Mesendoderm (in vitro differentiated cells): Measurements from ENCODE around the gene CA10.
A peak's percentile ranks its signal among the peaks of the same experiment; 100 is the strongest.

Experiments used
- DNase-seq: peaks from one replicate; pipeline ENCODE4 v3.0.0; 2013
- H2AK5ac ChIP-seq: 2 replicates; pipeline ENCODE4 v1.6.1; 2013; ENCODE audit warnings: low read length, inconsistent platforms
- H2BK120ac ChIP-seq: 2 replicates; pipeline ENCODE4 v1.6.1; 2013; ENCODE audit warnings: low read depth, mild to moderate bottlenecking, low read length, moderate library complexity, mixed read lengths
- H2BK15ac ChIP-seq: replicated peaks from 2 replicates; pipeline ENCODE4 v1.6.1; 2013; ENCODE audit warnings: low read depth, mild to moderate bottlenecking, moderate library complexity
- H2BK5ac ChIP-seq: 2 replicates; pipeline ENCODE4 v1.6.1; 2013; ENCODE audit warnings: low read length, inconsistent platforms
- H3K18ac ChIP-seq: 2 replicates; pipeline ENCODE4 v1.6.1; 2013; ENCODE audit warnings: mild to moderate bottlenecking, low read length, mixed read lengths
- H3K23ac ChIP-seq: one replicate; pipeline ENCODE4 v1.6.1; 2013; ENCODE audit warnings: low read length
- H3K27ac ChIP-seq: 2 replicates; pipeline ENCODE4 v1.5.1; 2013; ENCODE audit warnings: low read depth, mild to moderate bottlenecking, inconsistent platforms, low read length, moderate library complexity
- H3K27me3 ChIP-seq: 2 replicates; pipeline ENCODE4 v1.6.1; 2013; ENCODE audit warnings: low read length, control low read depth, mild to moderate bottlenecking, inconsistent platforms; ENCODE audit not compliant: insufficient read depth, poor library complexity
- H3K36me3 ChIP-seq: 2 replicates; pipeline ENCODE4 v1.6.1; 2013; ENCODE audit warnings: low read length, inconsistent platforms; ENCODE audit not compliant: control insufficient read depth, insufficient read depth
- H3K4ac ChIP-seq: one replicate; pipeline ENCODE4 v1.6.1; 2013; ENCODE audit warnings: low read depth, mild to moderate bottlenecking, low read length, moderate library complexity
- H3K4me1 ChIP-seq: 2 replicates; pipeline ENCODE4 v1.6.1; 2013; ENCODE audit warnings: low read depth, low read length, inconsistent platforms; ENCODE audit not compliant: control insufficient read depth
- H3K4me2 ChIP-seq: 2 replicates; pipeline ENCODE4 v1.6.1; 2013; ENCODE audit warnings: low read length
- H3K4me3 ChIP-seq: 2 replicates; pipeline ENCODE4 v1.5.1; 2013; ENCODE audit warnings: mild to moderate bottlenecking, low read length
- H3K56ac ChIP-seq: one replicate; pipeline ENCODE4 v1.6.1; 2013; ENCODE audit warnings: low read length
- H3K79me1 ChIP-seq: 2 replicates; pipeline ENCODE4 v1.6.1; 2013; ENCODE audit warnings: low read length, inconsistent platforms
- H3K79me2 ChIP-seq: 2 replicates; pipeline ENCODE4 v1.6.1; 2013; ENCODE audit warnings: mild to moderate bottlenecking, low read length; ENCODE audit not compliant: control insufficient read depth, insufficient read depth
- H3K9ac ChIP-seq: 2 replicates; pipeline ENCODE4 v1.6.1; 2013; ENCODE audit warnings: low read length, inconsistent platforms
- H4K5ac ChIP-seq: one replicate; pipeline ENCODE4 v1.6.1; 2013; ENCODE audit warnings: low read length
- H4K8ac ChIP-seq: one replicate; pipeline ENCODE4 v1.6.1; 2013; ENCODE audit warnings: low read depth, mild to moderate bottlenecking, control low read depth, low read length, moderate library complexity
- WGBS: extraction: QIAGEN DNeasy Blood & Tissue Kit; methylation state at CpG from one replicate; pipeline ENCODE4 v1.1.7; 2013; ENCODE audit warnings: low lambda C conversion rate, missing lambda C conversion rate; ENCODE audit not compliant: insufficient coverage; ENCODE audit errors: extremely low coverage; 5-methylcytosine and 5-hydroxymethylcytosine counted together

The CA10 gene

DNA sequence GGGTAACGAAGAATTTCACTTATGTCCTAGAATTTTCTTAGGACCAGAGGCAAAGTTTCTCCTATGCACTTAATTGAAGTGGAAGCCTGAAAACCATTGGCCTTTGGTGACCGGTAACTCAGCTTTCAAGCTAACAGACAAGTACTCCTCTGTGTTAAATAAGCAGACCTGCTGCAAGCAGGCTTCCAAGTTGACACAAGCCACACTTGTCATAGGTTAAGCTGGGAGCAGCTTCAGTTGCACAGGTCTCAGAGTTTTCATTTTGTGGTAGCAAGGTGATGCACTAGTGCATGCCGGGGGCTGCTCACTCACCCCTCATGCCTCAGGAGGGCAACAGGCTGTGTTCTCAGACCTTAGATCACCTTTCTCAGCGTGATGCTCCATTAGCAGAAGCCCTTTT, 498.2 kb downstream of the CA10 start:
- H2BK120ac ChIP-seq, result no peak overlapping the region
- no peaks in the 10 kb centered on the region for H3K27me3 ChIP-seq
- H4K8ac ChIP-seq, result no peak overlapping the region
- H4K5ac ChIP-seq, result no peak overlapping the region
- H3K9ac ChIP-seq, result no peak overlapping the region
- H3K4me3 ChIP-seq, result no peak overlapping the region
- no peak overlapping the region for H3K27ac ChIP-seq
- H2BK15ac ChIP-seq, result no peak overlapping the region
- no peak overlapping the region for H2BK5ac ChIP-seq
- H3K56ac ChIP-seq, result no peak overlapping the region
- H3K36me3 ChIP-seq, result no peaks in the 10 kb centered on the region
- H3K4ac ChIP-seq, result no peak overlapping the region
- no peaks in the 10 kb centered on the region for H3K79me2 ChIP-seq
- no CpG with 5 or more reads among the region's 4 CpGs for WGBS
- no peak overlapping the region for H3K18ac ChIP-seq
- no peak for DNase-seq
- no peak overlapping the region for H3K4me2 ChIP-seq
- H3K23ac ChIP-seq, result no peak overlapping the region
- H3K79me1 ChIP-seq, result no peaks in the 10 kb centered on the region
- H3K4me1 ChIP-seq, result no peaks in the 10 kb centered on the region
- H2AK5ac ChIP-seq, result no peak overlapping the region

DNA sequence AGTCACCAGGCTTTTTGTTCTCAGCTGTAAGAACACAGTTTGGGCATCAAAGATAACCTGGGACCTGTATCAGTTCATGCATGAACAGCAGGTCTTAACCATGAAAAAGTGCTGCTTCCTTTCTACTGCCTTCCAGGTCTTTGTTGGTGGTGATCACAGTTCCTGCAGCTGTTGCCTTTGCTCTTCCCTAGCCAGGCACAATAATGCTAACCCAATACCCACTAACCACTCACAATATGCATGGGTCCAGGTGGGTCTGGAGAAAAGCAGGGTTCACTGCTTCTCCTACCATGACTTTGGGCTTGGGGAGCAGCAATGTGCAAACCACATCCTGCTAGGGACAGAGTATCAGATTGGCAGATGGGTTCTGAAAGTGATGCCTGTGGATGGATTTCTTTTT, 501.3 kb downstream of the CA10 start:
- Histone ChIP-seq H2AK5ac (no peak overlapping the region), H3K79me1 (no peaks in the 10 kb centered on the region), H3K4me1 (no peaks in the 10 kb centered on the region), H3K27ac (no peak overlapping the region), H3K23ac (no peak overlapping the region), H3K79me2 (no peaks in the 10 kb centered on the region), H3K4me2 (no peak overlapping the region), H3K4me3 (no peak overlapping the region), H4K5ac (no peak overlapping the region), H2BK120ac (no peak overlapping the region), H2BK15ac (no peak overlapping the region), H3K4ac (no peak overlapping the region), H3K56ac (no peak overlapping the region), H3K18ac (no peak overlapping the region), H2BK5ac (no peak overlapping the region), H3K36me3 (no peaks in the 10 kb centered on the region), H3K9ac (no peak overlapping the region), H3K27me3 (no peaks in the 10 kb centered on the region), H4K8ac (no peak overlapping the region)
- no peak for DNase-seq

DNA sequence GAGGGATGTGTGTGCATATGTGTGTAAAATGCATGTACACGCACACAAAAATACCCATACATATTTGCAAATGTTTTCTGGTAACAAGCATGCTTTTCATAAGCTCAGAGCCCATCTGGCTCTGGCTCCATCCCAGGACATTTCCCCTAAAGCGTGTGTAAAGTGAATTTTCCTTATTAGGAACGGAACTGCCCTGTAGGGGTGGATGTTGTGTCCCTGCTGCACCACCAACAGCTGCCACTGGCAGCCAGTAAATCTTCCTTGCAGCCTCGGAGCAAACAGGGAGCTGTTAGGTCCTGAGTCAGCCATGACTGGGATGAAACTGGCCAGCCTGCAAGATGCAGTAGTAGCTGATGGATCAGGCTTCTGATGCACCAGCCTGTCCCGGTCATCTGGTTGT, 504.6 kb downstream of the CA10 start:
- H4K8ac ChIP-seq, result no peak overlapping the region
- H3K9ac ChIP-seq, result no peak overlapping the region
- no peaks in the 10 kb centered on the region for H3K4me1 ChIP-seq
- no peak overlapping the region for H3K18ac ChIP-seq
- DNase-seq, result peak; percentile 60
- H4K5ac ChIP-seq, result no peak overlapping the region
- no peaks in the 10 kb centered on the region for H3K79me2 ChIP-seq
- no peak overlapping the region for H3K23ac ChIP-seq
- H3K27ac ChIP-seq, result no peak overlapping the region
- no peak overlapping the region for H2BK5ac ChIP-seq
- no peaks in the 10 kb centered on the region for H3K36me3 ChIP-seq
- no peaks in the 10 kb centered on the region for H3K27me3 ChIP-seq
- H2BK15ac ChIP-seq, result no peak overlapping the region
- H3K4me2 ChIP-seq, result no peak overlapping the region
- H3K4me3 ChIP-seq, result no peak overlapping the region
- H3K79me1 ChIP-seq, result no peaks in the 10 kb centered on the region
- H3K4ac ChIP-seq, result no peak overlapping the region
- H2AK5ac ChIP-seq, result no peak overlapping the region
- no peak overlapping the region for H2BK120ac ChIP-seq
- no peak overlapping the region for H3K56ac ChIP-seq
- no CpG with 5 or more reads among the region's 5 CpGs for WGBS

DNA sequence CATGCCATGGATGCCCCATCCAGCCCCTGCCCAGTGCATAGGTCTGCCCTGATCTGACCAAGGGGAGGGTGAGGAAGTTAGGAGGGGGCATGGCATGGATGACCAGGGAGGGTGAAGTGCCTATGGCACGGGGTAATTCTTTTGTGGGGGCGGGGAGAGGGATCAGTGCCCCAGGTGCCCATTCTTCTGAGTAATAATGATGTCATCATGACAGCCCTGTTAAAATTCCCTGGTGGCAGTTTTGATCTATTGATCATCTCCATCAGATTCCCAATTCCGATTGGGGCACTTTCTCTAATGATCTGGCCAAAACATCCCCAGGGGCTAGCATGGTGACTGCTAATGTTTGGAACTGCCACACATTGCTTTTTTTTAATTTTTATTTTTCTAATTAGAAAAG, 506.0 kb downstream of the CA10 start:
- Histone ChIP-seq H3K23ac (no peak overlapping the region), H3K36me3 (no peaks in the 10 kb centered on the region), H3K79me2 (no peaks in the 10 kb centered on the region), H3K27me3 (no peaks in the 10 kb centered on the region), H2BK15ac (no peak overlapping the region), H3K4me2 (no peak overlapping the region), H3K18ac (no peak overlapping the region), H3K79me1 (no peaks in the 10 kb centered on the region), H4K5ac (no peak overlapping the region), H2BK120ac (no peak overlapping the region), H3K4me3 (no peak overlapping the region), H3K9ac (no peak overlapping the region), H4K8ac (no peak overlapping the region), H2AK5ac (no peak overlapping the region), H3K4me1 (no peaks in the 10 kb centered on the region), H3K27ac (no peak overlapping the region), H2BK5ac (no peak overlapping the region), H3K56ac (no peak overlapping the region), H3K4ac (no peak overlapping the region)
- DNase-seq, result no peak
- no CpG with 5 or more reads among the region's 3 CpGs for WGBS

DNA sequence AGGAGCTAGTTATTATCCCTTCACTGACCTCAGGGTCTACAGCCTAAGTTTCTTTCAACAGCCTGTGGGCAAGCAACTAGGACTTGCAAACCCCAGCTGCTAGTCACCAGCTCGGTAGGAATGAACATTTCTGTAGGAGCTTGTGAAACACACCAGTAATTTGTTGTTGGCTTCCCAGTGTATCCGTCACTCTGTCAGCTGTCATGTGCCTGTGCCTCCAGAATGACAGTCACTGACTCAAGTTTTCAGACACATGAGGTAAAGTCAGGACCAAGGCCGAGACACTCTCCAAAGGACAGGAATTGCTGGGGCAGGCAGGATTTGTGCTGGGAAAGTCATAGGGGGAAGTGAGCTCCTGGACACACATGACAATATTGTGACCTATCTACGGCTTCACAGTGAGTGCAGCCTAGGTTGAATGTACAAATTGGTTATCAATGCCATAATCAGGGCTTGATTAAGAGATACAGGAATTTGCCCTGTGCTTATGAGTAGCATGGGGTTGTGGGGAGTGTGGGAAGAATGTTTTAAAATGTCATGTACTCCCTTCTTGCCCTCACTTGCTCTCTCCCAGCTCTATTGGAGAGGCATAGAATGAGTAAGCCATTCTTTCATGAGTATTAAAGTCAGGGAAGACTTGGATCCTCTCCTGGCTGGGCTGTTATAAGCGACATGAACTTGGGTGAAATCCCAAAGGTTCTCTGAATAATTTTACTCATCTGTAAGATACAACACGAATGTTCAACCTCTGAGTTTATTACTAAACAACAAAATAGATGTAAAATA, 506.8 kb downstream of the CA10 start:
- Histone ChIP-seq H4K5ac (no peak overlapping the region), H3K4me1 (no peaks in the 10 kb centered on the region), H3K23ac (no peak overlapping the region), H2BK5ac (no peak overlapping the region), H3K36me3 (no peaks in the 10 kb centered on the region), H2AK5ac (no peak overlapping the region), H3K27ac (no peak overlapping the region), H3K9ac (no peak overlapping the region), H2BK120ac (no peak overlapping the region), H3K79me2 (no peaks in the 10 kb centered on the region), H3K79me1 (no peaks in the 10 kb centered on the region), H3K4me2 (no peak overlapping the region), H3K4ac (no peak overlapping the region), H3K27me3 (no peaks in the 10 kb centered on the region), H3K56ac (no peak overlapping the region), H4K8ac (no peak overlapping the region), H3K4me3 (no peak overlapping the region), H2BK15ac (no peak overlapping the region), H3K18ac (no peak overlapping the region)
- no CpG with 5 or more reads among the region's 6 CpGs for WGBS
- DNase-seq, result no peak

DNA sequence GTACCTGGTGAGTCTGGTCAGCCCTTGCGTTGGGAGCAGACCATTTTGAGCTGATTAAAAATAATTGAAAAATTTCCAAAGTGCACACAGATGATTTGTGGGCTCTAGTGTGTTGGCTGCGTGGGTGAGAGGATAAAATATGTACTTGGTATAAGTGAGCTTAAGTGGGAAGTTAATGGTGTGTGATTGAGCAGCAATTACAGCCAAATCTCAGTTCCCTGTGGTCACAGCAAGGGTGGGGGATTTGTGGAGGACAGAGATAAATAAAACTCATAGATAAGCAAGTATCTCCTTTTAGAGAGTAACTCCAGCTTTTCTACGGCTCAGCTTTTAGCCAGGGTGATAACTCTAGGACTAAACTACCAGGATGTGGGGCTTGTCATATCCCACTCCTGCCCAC, 507.7 kb downstream of the CA10 start:
- H3K18ac ChIP-seq, result no peak overlapping the region
- no CpG with 5 or more reads among the region's 3 CpGs for WGBS
- no peaks in the 10 kb centered on the region for H3K27me3 ChIP-seq
- no peak overlapping the region for H3K23ac ChIP-seq
- no peak overlapping the region for H3K27ac ChIP-seq
- H4K5ac ChIP-seq, result no peak overlapping the region
- no peaks in the 10 kb centered on the region for H3K4me1 ChIP-seq
- H2BK120ac ChIP-seq, result no peak overlapping the region
- no peak overlapping the region for H3K9ac ChIP-seq
- no peaks in the 10 kb centered on the region for H3K36me3 ChIP-seq
- H3K79me2 ChIP-seq, result no peaks in the 10 kb centered on the region
- no peak overlapping the region for H2BK15ac ChIP-seq
- H3K4me2 ChIP-seq, result no peak overlapping the region
- DNase-seq, result peak; percentile 27
- no peak overlapping the region for H2BK5ac ChIP-seq
- H3K56ac ChIP-seq, result no peak overlapping the region
- no peak overlapping the region for H2AK5ac ChIP-seq
- no peak overlapping the region for H3K4ac ChIP-seq
- H3K4me3 ChIP-seq, result no peak overlapping the region
- no peak overlapping the region for H4K8ac ChIP-seq
- H3K79me1 ChIP-seq, result no peaks in the 10 kb centered on the region
